A549 (cell line): ENCODE data around the gene NUDCD3. TPM values are rescaled to one million over a fixed set of nuclear protein-coding genes. Genes with fewer than 3 reads are reported as not detected.

Experiments used
- ATAC-seq, 2 experiments: fragments of 200-7000 bp in 1 of 2; fragments of >200 bp in 1 of 2; cut with Nextera tagmentation in 1 of 2; cut with Tn5 transposase in 1 of 2; 3 replicates each; pipeline versions ENCODE4 v1.8.0 to v1.9.1; 2018 to 2020; ENCODE audit warnings: mild to moderate bottlenecking in 1 of 2, moderate library complexity in 1 of 2
- CTCF ChIA-PET: fragments of 300-600 bp; sonication (Branson Sonifier 250); formaldehyde crosslinking; extraction: SDS; loops from one replicate; lab custom pipeline; 2021; ENCODE audit warnings: antibody characterized with exemption, inconsistent platforms; lab: Yijun Ruan, JAX
- POLR2A ChIA-PET: fragments of 350-600 bp; formaldehyde crosslinking; extraction: SDS; loops from one replicate; lab custom pipeline; 2021; ENCODE audit warnings: antibody characterized with exemption, inconsistent platforms; lab: Yijun Ruan, JAX
- DNase-seq, 2 experiments: peaks; one replicate each; pipeline versions ENCODE4 v3.0.0 to v3.0.0-alpha.2; 2011 to 2016; ENCODE audit warnings: low read depth in 1 of 2, low spot score in 1 of 2
- FAIRE-seq: peaks from 2 replicates; lab custom pipeline; 2011; peaks lifted over from hg19 to GRCh38; lab: Jason Lieb, UNC
- H3K27ac ChIP-seq, 2 experiments: fragments of >200 bp; sonication (Bioruptor Twin); formaldehyde crosslinking; 3 replicates each; pipeline ENCODE4 v1.5.1; 2016 to 2017
- H3K4me1 ChIP-seq: fragments of >200 bp; sonication (Bioruptor Twin); formaldehyde crosslinking; 3 replicates; pipeline ENCODE4 v1.6.1; 2016
- H3K4me2 ChIP-seq: fragments of >200 bp; sonication (Bioruptor Twin); formaldehyde crosslinking; 3 replicates; pipeline ENCODE4 v1.6.1; 2016
- H3K4me3 ChIP-seq: fragments of >200 bp; sonication (Bioruptor Twin); formaldehyde crosslinking; 3 replicates; pipeline ENCODE4 v1.5.1; 2016
- H3K9me3 ChIP-seq: fragments of >200 bp; sonication (Bioruptor Twin); formaldehyde crosslinking; 3 replicates; pipeline ENCODE4 v1.6.1; 2016
- BCL3 ChIP-seq: fragments of >200 bp; sonication (Bioruptor Twin); formaldehyde crosslinking; IDR thresholded peaks from 3 replicates; pipeline ENCODE4 v1.6.1; 2016
- BHLHE40 ChIP-seq: IDR thresholded peaks from 2 replicates; pipeline ENCODE4 v1.6.1; 2012; ENCODE audit warnings: low read depth, low read length, inconsistent platforms
- CHD2 ChIP-seq: fragments of 150-350 bp; IDR thresholded peaks from 2 replicates; pipeline ENCODE4 v1.6.1; 2014; ENCODE audit warnings: low read length; ENCODE audit not compliant: partially characterized antibody
- CTCF ChIP-seq: fragments of >200 bp; sonication (Bioruptor Twin); formaldehyde crosslinking; IDR thresholded peaks from 3 replicates; pipeline ENCODE4 v1.5.1; 2016
- ESRRA ChIP-seq: fragments of 150-350 bp; IDR thresholded peaks from 2 replicates; pipeline ENCODE4 v1.6.1; 2014; ENCODE audit warnings: mild to moderate bottlenecking, low read length, borderline replicate concordance
- FOXS1 ChIP-seq: fragments of 250-450 bp; sonication (Bioruptor Pico); IDR thresholded peaks from 2 replicates; pipeline ENCODE4 v1.5.0; 2020; ENCODE audit warnings: mild to moderate bottlenecking, moderate library complexity
- HEYL ChIP-seq: fragments of 250-450 bp; sonication (Bioruptor Pico); IDR thresholded peaks from 2 replicates; pipeline ENCODE4 v1.8.0; 2021; ENCODE audit warnings: mild to moderate bottlenecking, moderate library complexity
- HOXA7 ChIP-seq: fragments of 250-450 bp; sonication (Bioruptor Pico); IDR thresholded peaks from 2 replicates; pipeline ENCODE4 v1.5.0; 2020; ENCODE audit warnings: mild to moderate bottlenecking, moderate library complexity
- HOXB5 ChIP-seq: fragments of 250-450 bp; sonication (Bioruptor Pico); IDR thresholded peaks from 2 replicates; pipeline ENCODE4 v1.5.0; 2020; ENCODE audit warnings: mild to moderate bottlenecking, moderate library complexity
- KDM1A ChIP-seq: fragments of 200-600 bp; sonication (generic); IDR thresholded peaks from 2 replicates; pipeline ENCODE4 v1.6.1; 2016; ENCODE audit warnings: low read depth, mild to moderate bottlenecking
- MAFK ChIP-seq: fragments of 450-650 bp; IDR thresholded peaks from 2 replicates; pipeline ENCODE4 v1.6.1; 2014; ENCODE audit not compliant: partially characterized antibody
- MYC ChIP-seq: IDR thresholded peaks from 2 replicates; pipeline ENCODE4 v1.6.1; 2012; ENCODE audit warnings: mild to moderate bottlenecking, inconsistent platforms, low read length, improper control_type of control experiment, borderline replicate concordance
- NFE2L2 ChIP-seq: fragments of 150-350 bp; conservative IDR thresholded peaks from 2 replicates; pipeline ENCODE4 v1.6.1; 2014; ENCODE audit warnings: low read length
- NR3C1 ChIP-seq: fragments of >200 bp; sonication (Bioruptor Twin); formaldehyde crosslinking; IDR thresholded peaks from 3 replicates; pipeline ENCODE4 v1.6.1; 2017
- POLR2AphosphoS2 ChIP-seq: conservative IDR thresholded peaks from 2 replicates; pipeline ENCODE4 v1.6.1; 2012; ENCODE audit warnings: low read length, improper control_type of control experiment, inconsistent platforms
- RAD21 ChIP-seq, 2 experiments: fragments of >200 bp in 1 of 2; sonication (Bioruptor Twin) in 1 of 2; formaldehyde crosslinking in 1 of 2; IDR thresholded peaks in 1 of 2; conservative IDR thresholded peaks in 1 of 2; 2 replicates in 1 of 2; 3 replicates in 1 of 2; pipeline ENCODE4 v1.6.1; 2012 to 2018; ENCODE audit warnings: inconsistent platforms in 1 of 2
- RARB ChIP-seq: fragments of 250-450 bp; sonication (Bioruptor Pico); IDR thresholded peaks from 2 replicates; pipeline ENCODE4 v1.8.0; 2021; ENCODE audit warnings: mild to moderate bottlenecking, moderate library complexity
- WGBS: methylation state at CpG from one replicate; pipeline ENCODE4 v1.1.6; 2017; ENCODE audit errors: missing lambda C conversion rate; 5-methylcytosine and 5-hydroxymethylcytosine counted together
- polyA plus RNA-seq, 4 experiments: library from polyadenylated mRNA; depleted of rRNA in 3 of 4; stranded (reverse); fragments of >200 nt; fragmentation: RNase III in 1 of 4; extraction: RNeasy Plus Mini Kit Qiagen cat#74134 plus additional on column Dnase treatment in 1 of 4; gene quantifications; 2 replicates in 3 of 4; 3 replicates in 1 of 4; pipeline ENCODE4 v1.2.3, GENCODE V29; 2011 to 2017
- TF ChIP-seq, protein P1 (sequence below): fragments of 450-650 bp; IDR thresholded peaks from 2 replicates; pipeline ENCODE4 v1.6.1; 2014; ENCODE audit warnings: antibody characterized with exemption
- TF ChIP-seq, protein P2 (sequence below): fragments of >200 bp; sonication (Bioruptor Twin); formaldehyde crosslinking; IDR thresholded peaks from 2 replicates; pipeline ENCODE4 v1.6.1; 2016

Gene NUDCD3
- polyA plus RNA-seq, 2 of the 4 experiments (the other 2 are of a cell fraction) = 44.3 to 66.3 TPM

DNA sequence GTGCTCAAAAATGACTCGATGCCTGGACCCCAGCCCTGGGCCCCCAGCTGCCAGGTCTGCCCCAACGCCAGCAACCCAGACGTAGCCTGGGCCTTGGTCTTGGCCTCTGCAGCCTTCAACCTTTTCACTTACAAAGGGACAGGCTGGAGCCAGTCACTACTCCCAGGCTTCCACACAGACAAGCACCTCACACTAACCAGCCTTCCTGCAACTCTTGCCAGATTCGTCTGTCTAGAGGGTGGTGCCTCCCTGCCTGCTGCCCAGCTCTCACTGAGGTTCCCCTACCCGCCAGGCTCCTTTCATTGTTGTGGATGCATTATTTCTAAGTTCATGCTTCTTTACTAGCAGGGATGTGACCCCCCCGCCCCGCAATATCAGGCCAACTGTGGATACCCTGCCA lies 56.3 kb downstream of the NUDCD3 start:
- Histone ChIP-seq H3K9me3 (no peaks in the 10 kb centered on the region), H3K27ac (no peak overlapping the region), H3K4me2 (no peak overlapping the region), H3K4me1 (no peaks in the 10 kb centered on the region)
- DNase-seq (no peak), ATAC-seq (no peak)
- WGBS = 90% methylated on average over 7 of the region's 7 CpGs
- TF ChIP-seq KDM1A (no peak), NR3C1 (no peak)
- TF ChIP-seq, all 56 proteins: peak for 0
- POLR2A ChIA-PET = no interaction called here
- no peak overlapping the region for H3K4me3 ChIP-seq
- CTCF ChIA-PET = no interaction called here
- no peak for FAIRE-seq

- no peak overlapping the region for H3K4me2 ChIP-seq
- TF ChIP-seq CTCF (no peak), RARB (CRISPR knock-in tag) (no peak), BCL3 (no peak), CHD2 (no peak), POLR2AphosphoS2 (no peak), FOXS1 (CRISPR knock-in tag) (no peak), KDM1A (no peak), BHLHE40 (no peak), NR3C1 (no peak), MAFK (no peak), MYC (no peak), HEYL (CRISPR knock-in tag) (no peak), RAD21 (conservative IDR thresholded peaks at IDR 0.05 in 1 of 2, IDR thresholded peaks at IDR 0.05 in 1 of 2) (no peak), ESRRA (no peak), HOXA7 (CRISPR knock-in tag) (no peak), NFE2L2 (no peak), HOXB5 (CRISPR knock-in tag) (no peak)
- TF ChIP-seq, protein P1, sequence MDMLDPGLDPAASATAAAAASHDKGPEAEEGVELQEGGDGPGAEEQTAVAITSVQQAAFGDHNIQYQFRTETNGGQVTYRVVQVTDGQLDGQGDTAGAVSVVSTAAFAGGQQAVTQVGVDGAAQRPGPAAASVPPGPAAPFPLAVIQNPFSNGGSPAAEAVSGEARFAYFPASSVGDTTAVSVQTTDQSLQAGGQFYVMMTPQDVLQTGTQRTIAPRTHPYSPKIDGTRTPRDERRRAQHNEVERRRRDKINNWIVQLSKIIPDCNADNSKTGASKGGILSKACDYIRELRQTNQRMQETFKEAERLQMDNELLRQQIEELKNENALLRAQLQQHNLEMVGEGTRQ = no peak
- TF ChIP-seq, protein P2, sequence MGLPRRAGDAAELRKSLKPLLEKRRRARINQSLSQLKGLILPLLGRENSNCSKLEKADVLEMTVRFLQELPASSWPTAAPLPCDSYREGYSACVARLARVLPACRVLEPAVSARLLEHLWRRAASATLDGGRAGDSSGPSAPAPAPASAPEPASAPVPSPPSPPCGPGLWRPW = no peak
- H3K4me1 ChIP-seq = no peaks in the 10 kb centered on the region
- H3K27ac ChIP-seq = no peak overlapping the region
- no peak for FAIRE-seq
- WGBS = 91% methylated on average over 10 of the region's 10 CpGs
- no peaks in the 10 kb centered on the region for H3K9me3 ChIP-seq
- CTCF ChIA-PET = interaction anchor here (2.0 kb wide), 1 partner anchor 41 kb away, joined by 5 read pairs; no protein-coding TSS in a partner anchor
- ATAC-seq = no peak
- H3K4me3 ChIP-seq = no peak overlapping the region
- POLR2A ChIA-PET = no interaction called here
- no peak for DNase-seq
These were observed 57.0 kb downstream of the NUDCD3 start for GRCh38 chr7:44433255-44434022.
